Transverse colon (tissue), 4 donors: ENCODE results near the gene A4GALT. TPM values are rescaled to one million over a fixed set of nuclear protein-coding genes. Genes with fewer than 3 reads are reported as not detected.

Experiments used
- DNase-seq: peaks from one replicate; pipeline ENCODE4 v3.0.0-alpha.2; 2019
- H3K27ac ChIP-seq, 4 donors: fragments of 200-600 bp; sonication (generic); 2 replicates each; pipeline ENCODE4 v1.5.1; 2016 to 2018; ENCODE audit warnings: inconsistent platforms in 4 of 4
- H3K27me3 ChIP-seq: fragments of 200-600 bp; sonication (generic); 2 replicates; pipeline ENCODE4 v1.5.1; 2017; ENCODE audit warnings: inconsistent platforms
- H3K36me3 ChIP-seq, 4 donors: fragments of 200-600 bp; sonication (generic); 2 replicates each; pipeline ENCODE4 v1.5.1; 2017 to 2019; ENCODE audit warnings: inconsistent platforms in 4 of 4
- H3K4me1 ChIP-seq, 4 donors: fragments of 200-600 bp; sonication (generic); 2 replicates each; pipeline ENCODE4 v1.5.1; 2017 to 2020; ENCODE audit warnings: inconsistent platforms in 4 of 4
- H3K4me3 ChIP-seq, 4 donors: fragments of 200-600 bp; sonication (generic); 1 replicate in 1 of 4; 2 replicates in 3 of 4; pipeline versions ENCODE4 v1.5.1 to v1.6.1; 2017 to 2019; ENCODE audit warnings: inconsistent platforms in 4 of 4
- H3K9me3 ChIP-seq, 2 donors: fragments of 200-600 bp; sonication (generic); 2 replicates each; pipeline ENCODE4 v1.5.1; 2017 to 2019; ENCODE audit warnings: inconsistent platforms in 2 of 2
- CTCF ChIP-seq, 5 experiments: fragments of 200-600 bp in 3 of 5; fragments of 450-650 bp in 2 of 5; sonication (generic) in 3 of 5; IDR thresholded peaks; 1 replicate in 2 of 5; 2 replicates in 3 of 5; pipeline ENCODE4 v1.5.1; 2016 to 2017; ENCODE audit warnings: antibody characterized with exemption in 5 of 5, inconsistent platforms in 3 of 5, mild to moderate bottlenecking in 2 of 5, moderate library complexity in 1 of 5
- EP300 ChIP-seq: sonication (generic); formaldehyde crosslinking; IDR thresholded peaks from one replicate; pipeline ENCODE4 v1.6.1; 2017; ENCODE audit warnings: antibody characterized with exemption, low read depth
- POLR2A ChIP-seq: fragments of 450-650 bp; IDR thresholded peaks from one replicate; pipeline ENCODE4 v1.6.1; 2016; ENCODE audit warnings: antibody characterized with exemption, mild to moderate bottlenecking, moderate library complexity
- POLR2AphosphoS5 ChIP-seq, 3 donors: sonication (generic); formaldehyde crosslinking; IDR thresholded peaks; one replicate each; pipeline ENCODE4 v1.6.1; 2016; ENCODE audit warnings: antibody characterized with exemption in 3 of 3
- WGBS, 2 donors: methylation state at CpG; one replicate each; pipeline ENCODE4 v1.1.5; 2018; ENCODE audit warnings: low coverage in 1 of 2; 5-methylcytosine and 5-hydroxymethylcytosine counted together
- in situ Hi-C, 4 donors: fragments of 200-750 bp; cut with MboI; loops; one replicate each; pipeline versions ENCODE4 v1.15.0 to v1.15.1; 2017; ENCODE audit warnings: low sequenced_read_pairs in 3 of 4, low pct_ligation_motif_present in 1 of 4, low pct_unique_long_range_greater_than_20kb in 1 of 4
- intact Hi-C: fragments of 100-400 bp; cut with DNase I; formaldehyde crosslinking; loops from one replicate; pipeline ENCODE4 v1.15.1; 2023; ENCODE audit warnings: low total_unique reads
- total RNA-seq, 4 donors: library from RNA; depleted of rRNA; stranded (reverse); fragments of >200 nt; gene quantifications; one replicate each; pipeline ENCODE4 v1.1.0, GENCODE V29; 2016

The A4GALT gene
- total RNA-seq, 4 donors from 2014 or later, result 6.3 to 31.4 (median 12.7) TPM

GRCh38 chr22:42721045-42721434, 370 bp upstream of the A4GALT start:
- peak overlapping the region; percentile 17 to 67 (median 60) for H3K4me3 ChIP-seq
- H3K27ac ChIP-seq, result peak overlapping the region; percentile 84 to 89 (median 87)
- H3K36me3 ChIP-seq, result no peaks in the 10 kb centered on the region
- peaks cover 0 to 28% (median 19%) of the 10 kb centered on the region in 4 donors for H3K4me1 ChIP-seq
- no peaks in the 10 kb centered on the region for H3K9me3 ChIP-seq
- in situ Hi-C loops (loop anchor here in 1 of 4 donors (10.0 kb wide), 1 partner anchor 66 kb away; no protein-coding TSS in a partner anchor), intact Hi-C loops (no loop called here)
- DNase-seq, result no peak
- H3K27me3 ChIP-seq, result peaks cover 70% of the 10 kb centered on the region
- TF ChIP-seq POLR2A (no peak), POLR2AphosphoS5 (IDR thresholded peaks at IDR 0.05) (no peak), EP300 (no peak), CTCF (IDR thresholded peaks at IDR 0.05) (no peak)
- 3 to 5% methylated on average over 6 to 16 of the region's 22 CpGs for WGBS, 2 donors

- in situ Hi-C loops (loop anchor here in 1 of 4 donors (10.0 kb wide), 1 partner anchor 65 kb away; no protein-coding TSS in a partner anchor), intact Hi-C loops (loop anchor here (10.0 kb wide), 1 partner anchor 55 kb away; no protein-coding TSS in a partner anchor)
- Histone ChIP-seq H3K27me3 (peaks cover 68% of the 10 kb centered on the region), H3K27ac (peak overlapping the region; percentile 84 to 89 (median 87)), H3K4me1 (peaks cover 0 to 28% (median 19%) of the 10 kb centered on the region in 4 donors), H3K9me3 (no peaks in the 10 kb centered on the region), H3K36me3 (no peaks in the 10 kb centered on the region), H3K4me3 (peak overlapping the region; percentile 57 to 67 (median 66))
- WGBS, 2 donors, result 0 to 11% methylated on average over 3 to 30 of the region's 37 CpGs
- TF ChIP-seq POLR2AphosphoS5 (IDR thresholded peaks at IDR 0.05), result no peak
- TF ChIP-seq CTCF (IDR thresholded peaks at IDR 0.05), result no peak
- no peak for TF ChIP-seq POLR2A
- no peak for TF ChIP-seq EP300
- no peak for DNase-seq
Measured at GRCh38 chr22:42719656-42720262, 911 bp downstream of the A4GALT start.

GRCh38 chr22:42719133-42719532, 1.5 kb downstream of the A4GALT start:
- H3K9me3 ChIP-seq, result no peaks in the 10 kb centered on the region
- H3K36me3 ChIP-seq, result no peaks in the 10 kb centered on the region
- DNase-seq, result no peak
- H3K4me1 ChIP-seq, result peaks cover 0 to 28% (median 19%) of the 10 kb centered on the region in 4 donors
- in situ Hi-C loops, result no loop called here
- intact Hi-C loops, result loop anchor here (10.0 kb wide), 1 partner anchor 54 kb away; no protein-coding TSS in a partner anchor
- WGBS, 2 donors, result 44% methylated on average over 2 of the region's 2 CpGs; no CpG with 5 or more reads in 1 of the 2 donors
- peak overlapping the region; percentile 84 to 89 (median 87) for H3K27ac ChIP-seq
- H3K27me3 ChIP-seq, result peaks cover 61% of the 10 kb centered on the region
- TF ChIP-seq POLR2AphosphoS5 (IDR thresholded peaks at IDR 0.05), result peak in 1 of 3 donors; percentile 35
- peak in 1 of 5 experiments; percentile 22 for TF ChIP-seq CTCF (IDR thresholded peaks at IDR 0.05)
- TF ChIP-seq EP300, result no peak
- no peak for TF ChIP-seq POLR2A
- H3K4me3 ChIP-seq, result peak overlapping the region in 2 of 4 donors; percentile 64 to 67

- TF ChIP-seq EP300 (no peak), CTCF (IDR thresholded peaks at IDR 0.05) (no peak), POLR2AphosphoS5 (IDR thresholded peaks at IDR 0.05) (no peak), POLR2A (no peak)
- intact Hi-C loops (loop anchor here (10.0 kb wide), 1 partner anchor 53 kb away; no protein-coding TSS in a partner anchor), in situ Hi-C loops (no loop called here)
- Histone ChIP-seq H3K9me3 (no peaks in the 10 kb centered on the region), H3K27me3 (peaks cover 46% of the 10 kb centered on the region), H3K4me3 (no peak overlapping the region), H3K27ac (peak overlapping the region; percentile 23 to 89 (median 48)), H3K36me3 (no peaks in the 10 kb centered on the region), H3K4me1 (peaks cover 0 to 28% (median 19%) of the 10 kb centered on the region in 4 donors)
- WGBS, 2 donors, result 35 to 42% methylated on average over 6 to 8 of the region's 8 CpGs
- DNase-seq, result no peak
Measured at GRCh38 chr22:42717197-42717928, 3.3 kb downstream of the A4GALT start.
